Loucy (cell line): ENCODE measurements around the gene AKNA.

ENCODE experiments used
- H2AFZ ChIP-seq: fragments of 200-600 bp; sonication (generic); 2 replicates; pipeline ENCODE4 v1.6.0; 2016; ENCODE audit warnings: antibody characterized with exemption, mild to moderate bottlenecking, low read length, moderate library complexity
- H3F3A ChIP-seq: fragments of 200-600 bp; 2 replicates; pipeline ENCODE4 v1.6.0; 2016; ENCODE audit warnings: antibody characterized with exemption, low read depth, mild to moderate bottlenecking
- H3K27me3 ChIP-seq: fragments of 200-600 bp; sonication (generic); 2 replicates; pipeline ENCODE4 v1.6.1; 2014; ENCODE audit warnings: low read length, mild to moderate bottlenecking; ENCODE audit not compliant: insufficient read depth, poor library complexity, severe bottlenecking
- H3K36me3 ChIP-seq: fragments of 200-600 bp; sonication (generic); 2 replicates; pipeline ENCODE4 v1.6.1; 2016; ENCODE audit warnings: low read length; ENCODE audit not compliant: insufficient read depth
- H3K4me1 ChIP-seq: fragments of 200-600 bp; sonication (generic); 2 replicates; pipeline ENCODE4 v1.5.1; 2014; ENCODE audit warnings: low read length, mild to moderate bottlenecking; ENCODE audit not compliant: insufficient read depth, poor library complexity, severe bottlenecking
- H3K4me2 ChIP-seq: fragments of 200-600 bp; sonication (generic); 2 replicates; pipeline ENCODE4 v1.6.0; 2014; ENCODE audit warnings: antibody characterized with exemption, low read length, low read depth, mild to moderate bottlenecking; ENCODE audit not compliant: poor library complexity, severe bottlenecking
- H3K4me3 ChIP-seq: fragments of 200-600 bp; sonication (generic); 2 replicates; pipeline ENCODE4 v1.5.1; 2014; ENCODE audit warnings: low read length, mild to moderate bottlenecking, mixed read lengths; ENCODE audit not compliant: poor library complexity, severe bottlenecking
- H3K79me2 ChIP-seq: fragments of 200-600 bp; sonication (generic); 2 replicates; pipeline ENCODE4 v1.6.1; 2014; ENCODE audit warnings: low read length; ENCODE audit not compliant: insufficient read depth
- H3K9ac ChIP-seq: fragments of 200-600 bp; sonication (generic); 2 replicates; pipeline ENCODE4 v1.6.0; 2014; ENCODE audit warnings: mild to moderate bottlenecking, low read depth, low read length, moderate library complexity; ENCODE audit not compliant: poor library complexity, severe bottlenecking
- H3K9me2 ChIP-seq: fragments of 200-600 bp; sonication (generic); replicated peaks from 2 replicates; pipeline ENCODE4 v1.6.1; 2016; ENCODE audit warnings: low read depth, low read length, mixed read lengths
- H3K9me3 ChIP-seq: fragments of 200-600 bp; sonication (generic); 2 replicates; pipeline ENCODE4 v1.6.1; 2014; ENCODE audit warnings: mild to moderate bottlenecking, antibody characterized with exemption, low read length, low read depth; ENCODE audit not compliant: insufficient read depth
- H4K20me1 ChIP-seq: fragments of 200-600 bp; sonication (generic); 2 replicates; pipeline ENCODE4 v1.6.0; 2014; ENCODE audit warnings: antibody characterized with exemption, low read length, mild to moderate bottlenecking; ENCODE audit not compliant: insufficient read depth, poor library complexity, severe bottlenecking
- EZH2phosphoT487 ChIP-seq: fragments of 200-600 bp; IDR thresholded peaks from 2 replicates; pipeline ENCODE4 v1.6.1; 2018; ENCODE audit warnings: antibody characterized with exemption, mild to moderate bottlenecking, moderate library complexity, borderline replicate concordance
- TF ChIP-seq, protein P1 (sequence below): fragments of 200-600 bp; sonication (generic); conservative IDR thresholded peaks from 2 replicates; pipeline ENCODE4 v1.5.1; 2014; ENCODE audit warnings: mild to moderate bottlenecking, antibody characterized with exemption, low read length

AKNA gene

GRCh38 chr9:114386886-114387679, 699 bp downstream of the AKNA start:
- peak overlapping the region; percentile 93 for H3K9ac ChIP-seq
- H3K9me3 ChIP-seq, result no peaks in the 10 kb centered on the region
- peaks cover 83% of the 10 kb centered on the region for H3K79me2 ChIP-seq
- H3F3A ChIP-seq, result peaks cover 11% of the 10 kb centered on the region; the same call in 1 of the 2 replicates
- no peak for TF ChIP-seq EZH2phosphoT487
- TF ChIP-seq, protein P1, sequence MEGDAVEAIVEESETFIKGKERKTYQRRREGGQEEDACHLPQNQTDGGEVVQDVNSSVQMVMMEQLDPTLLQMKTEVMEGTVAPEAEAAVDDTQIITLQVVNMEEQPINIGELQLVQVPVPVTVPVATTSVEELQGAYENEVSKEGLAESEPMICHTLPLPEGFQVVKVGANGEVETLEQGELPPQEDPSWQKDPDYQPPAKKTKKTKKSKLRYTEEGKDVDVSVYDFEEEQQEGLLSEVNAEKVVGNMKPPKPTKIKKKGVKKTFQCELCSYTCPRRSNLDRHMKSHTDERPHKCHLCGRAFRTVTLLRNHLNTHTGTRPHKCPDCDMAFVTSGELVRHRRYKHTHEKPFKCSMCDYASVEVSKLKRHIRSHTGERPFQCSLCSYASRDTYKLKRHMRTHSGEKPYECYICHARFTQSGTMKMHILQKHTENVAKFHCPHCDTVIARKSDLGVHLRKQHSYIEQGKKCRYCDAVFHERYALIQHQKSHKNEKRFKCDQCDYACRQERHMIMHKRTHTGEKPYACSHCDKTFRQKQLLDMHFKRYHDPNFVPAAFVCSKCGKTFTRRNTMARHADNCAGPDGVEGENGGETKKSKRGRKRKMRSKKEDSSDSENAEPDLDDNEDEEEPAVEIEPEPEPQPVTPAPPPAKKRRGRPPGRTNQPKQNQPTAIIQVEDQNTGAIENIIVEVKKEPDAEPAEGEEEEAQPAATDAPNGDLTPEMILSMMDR, result no peak
- H3K4me3 ChIP-seq, result peak overlapping the region; percentile 90
- peak overlapping the region; percentile 97 for H3K4me2 ChIP-seq
- no peaks in the 10 kb centered on the region for H3K27me3 ChIP-seq
- H4K20me1 ChIP-seq, result peaks cover 23% of the 10 kb centered on the region
- H3K9me2 ChIP-seq, result no peaks in the 10 kb centered on the region
- no peak overlapping the region for H2AFZ ChIP-seq
- no peaks in the 10 kb centered on the region for H3K36me3 ChIP-seq
- peaks cover 64% of the 10 kb centered on the region for H3K4me1 ChIP-seq

DNA sequence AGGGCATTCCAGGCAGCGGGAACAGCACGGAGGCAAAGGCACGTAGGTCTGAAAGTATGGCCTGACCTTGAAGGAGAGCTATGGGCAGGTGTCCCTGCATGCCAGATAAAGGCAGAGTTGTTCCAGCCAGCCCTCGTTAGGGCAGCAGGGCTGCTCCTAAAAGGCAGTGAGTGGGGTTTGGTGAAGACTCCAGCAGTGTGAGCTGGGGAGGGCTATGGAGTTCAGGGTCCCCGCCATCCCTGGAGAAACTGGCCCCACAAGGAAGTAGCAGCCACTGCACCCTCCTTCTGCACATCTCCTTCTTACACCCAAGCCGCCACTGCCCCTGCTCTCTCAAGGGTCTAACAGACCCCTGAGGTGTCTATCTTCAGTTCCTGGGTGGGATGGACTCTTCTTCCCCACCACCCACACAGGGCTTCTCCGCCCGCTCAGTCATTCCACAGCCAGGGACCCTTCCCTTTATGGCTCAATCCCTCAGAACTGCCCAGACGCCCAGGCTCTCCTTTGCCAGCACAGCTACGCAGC, 1.4 kb downstream of the AKNA start:
- Histone ChIP-seq H3K36me3 (no peaks in the 10 kb centered on the region), H3F3A (peaks cover 11% of the 10 kb centered on the region; the same call in 1 of the 2 replicates), H2AFZ (no peak overlapping the region), H3K4me2 (peak overlapping the region; percentile 97), H3K9me3 (no peaks in the 10 kb centered on the region), H3K79me2 (peaks cover 89% of the 10 kb centered on the region), H3K27me3 (no peaks in the 10 kb centered on the region), H3K4me3 (peak overlapping the region; percentile 90), H3K4me1 (peaks cover 69% of the 10 kb centered on the region), H3K9me2 (no peaks in the 10 kb centered on the region), H3K9ac (peak overlapping the region; percentile 93), H4K20me1 (peaks cover 26% of the 10 kb centered on the region)
- TF ChIP-seq, protein P1, result no peak

- no peak for TF ChIP-seq EZH2phosphoT487
- TF ChIP-seq, protein P1, result no peak
- Histone ChIP-seq H3F3A (peaks cover 11% of the 10 kb centered on the region; the same call in 1 of the 2 replicates), H4K20me1 (peaks cover 26% of the 10 kb centered on the region), H3K36me3 (peaks cover under 1% of the 10 kb centered on the region; the same call in 1 of the 2 replicates), H3K9me3 (no peaks in the 10 kb centered on the region), H3K4me3 (peak overlapping the region; percentile 90), H3K4me2 (peak overlapping the region; percentile 97), H3K27me3 (no peaks in the 10 kb centered on the region), H3K9me2 (no peaks in the 10 kb centered on the region), H3K4me1 (peaks cover 69% of the 10 kb centered on the region), H3K9ac (peak overlapping the region; percentile 93), H3K79me2 (peaks cover 93% of the 10 kb centered on the region), H2AFZ (no peak overlapping the region)
Measured at GRCh38 chr9:114385397-114386181, 2.2 kb downstream of the AKNA start.
